Ramos (cell line): ENCODE data around the gene POLR2B.
"Not testable (repeated sequence)": the region's sequence is repeated elsewhere in the genome, so short reads cannot be mapped to it uniquely, and the experiment has no call there.

Experiments
- in situ Hi-C: fragments of 300-500 bp; cut with MboI; formaldehyde crosslinking; loops from one replicate; pipeline ENCODE4 v1.14.3; 2022; ENCODE audit warnings: low sequenced_read_pairs; ENCODE audit not compliant: unreplicated experiment

POLR2B gene

DNA sequence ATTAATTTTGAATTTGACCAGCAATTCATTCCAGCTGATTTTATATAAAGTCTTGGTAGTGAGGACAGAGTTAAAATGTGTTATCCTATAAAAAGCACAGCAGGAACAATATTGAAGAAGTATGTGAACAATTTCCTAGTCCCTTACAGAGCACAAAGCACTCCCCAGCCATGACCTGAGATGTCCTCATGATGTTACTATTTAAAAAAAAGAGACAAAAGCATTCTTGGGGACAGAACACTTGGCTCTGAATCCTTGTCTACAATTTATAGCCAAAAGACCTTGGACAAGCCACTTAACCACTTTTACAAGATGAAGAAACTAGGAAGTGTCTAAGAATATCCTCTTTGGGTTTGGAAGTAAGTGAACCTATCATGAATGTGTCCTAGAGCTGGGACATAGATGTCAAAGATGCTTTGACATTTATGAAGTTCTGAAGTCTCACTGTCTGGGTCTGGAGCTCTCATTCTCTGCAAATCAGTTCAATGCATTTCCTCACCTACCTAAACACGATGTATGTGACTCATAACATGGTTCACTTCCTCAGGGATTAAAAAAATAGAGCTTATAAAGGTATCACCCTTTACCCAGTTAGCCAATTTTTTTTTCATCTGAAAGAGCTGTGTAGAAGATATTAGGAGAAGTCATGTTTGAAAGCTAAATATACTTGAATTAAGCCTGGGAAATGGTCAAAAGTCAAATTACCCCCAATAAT, 70.1 kb downstream of the POLR2B start:
- in situ Hi-C loops = no loop called here

DNA sequence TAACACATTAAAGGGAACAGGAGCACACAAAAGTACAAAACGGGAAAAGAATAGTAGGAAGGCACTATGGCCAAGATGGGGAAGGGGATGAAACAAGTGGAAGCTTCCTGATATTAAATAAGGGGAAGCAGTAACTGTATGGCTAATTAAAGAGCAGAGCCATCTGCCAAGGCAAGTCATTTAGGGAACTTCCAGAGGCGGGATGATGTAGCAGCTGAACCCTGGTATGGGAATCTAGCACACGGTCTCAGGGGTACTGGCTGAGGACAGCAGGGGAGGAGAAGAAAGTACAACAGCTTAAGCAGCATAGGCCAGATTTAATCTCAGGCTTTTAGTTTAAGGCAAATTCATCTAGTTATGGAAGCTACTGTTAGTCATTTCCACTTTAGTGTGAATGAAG, 72.4 kb downstream of the POLR2B start:
- in situ Hi-C loops = no loop called here

DNA sequence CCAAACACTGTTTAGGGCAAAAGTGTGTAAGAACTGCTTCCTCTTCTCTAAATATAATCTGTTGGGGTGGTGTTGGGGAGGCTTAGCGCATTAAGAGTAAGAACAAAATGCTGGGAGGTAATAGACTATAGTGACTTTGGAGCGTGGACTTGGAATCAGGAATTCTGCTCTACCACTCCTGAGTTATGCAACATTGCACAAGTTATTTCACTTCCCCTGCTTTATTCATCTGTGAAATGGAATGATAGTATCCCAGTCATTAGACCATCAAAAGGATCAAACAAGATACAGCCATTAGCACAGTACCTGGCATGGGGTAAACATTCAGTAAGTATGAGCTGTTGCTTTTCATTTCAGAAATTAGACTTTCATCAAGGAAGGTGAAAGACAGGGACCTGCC, 72.8 kb downstream of the POLR2B start:
- in situ Hi-C loops = no loop called here

DNA sequence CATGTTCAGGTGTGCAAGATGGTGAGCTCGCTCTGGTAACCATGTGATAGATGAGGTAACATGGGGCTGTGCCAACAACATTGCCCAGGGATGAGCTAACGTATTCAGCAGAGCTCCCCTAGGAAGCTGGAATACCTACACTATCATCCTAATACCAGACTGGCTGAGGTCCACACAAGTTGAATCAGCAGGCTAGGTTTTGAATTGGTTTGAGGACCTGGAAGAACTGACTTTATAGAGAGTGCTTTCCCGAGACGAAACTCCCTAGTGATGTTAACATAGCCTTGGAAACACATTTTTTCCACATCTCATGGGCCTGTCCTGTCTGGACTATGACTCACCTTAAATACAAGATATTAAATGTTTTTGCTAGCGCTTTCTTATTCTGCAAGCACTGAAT, 74.8 kb downstream of the POLR2B start:
- in situ Hi-C loops = no loop called here

DNA sequence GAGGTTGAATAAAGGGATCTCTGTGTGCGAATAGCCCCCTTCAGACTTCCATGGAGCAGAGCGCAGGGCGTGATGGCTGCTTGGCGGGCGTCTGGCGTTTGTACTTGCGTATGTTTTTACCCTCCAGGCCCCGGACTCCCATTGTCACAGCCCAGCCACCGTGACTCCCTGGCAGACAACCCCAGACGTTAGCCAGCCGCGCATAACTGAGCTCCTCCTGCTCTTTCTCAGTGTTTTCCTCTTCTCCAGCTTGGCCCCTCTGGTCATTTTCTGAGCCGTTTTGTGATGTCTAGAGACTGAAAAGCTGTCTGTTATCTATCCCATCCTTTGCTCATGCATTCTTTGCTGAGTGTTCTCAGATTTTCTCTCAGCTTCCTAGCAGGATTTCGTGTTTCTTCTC, 77.2 kb downstream of the POLR2B start:
- in situ Hi-C loops = no loop called here

DNA sequence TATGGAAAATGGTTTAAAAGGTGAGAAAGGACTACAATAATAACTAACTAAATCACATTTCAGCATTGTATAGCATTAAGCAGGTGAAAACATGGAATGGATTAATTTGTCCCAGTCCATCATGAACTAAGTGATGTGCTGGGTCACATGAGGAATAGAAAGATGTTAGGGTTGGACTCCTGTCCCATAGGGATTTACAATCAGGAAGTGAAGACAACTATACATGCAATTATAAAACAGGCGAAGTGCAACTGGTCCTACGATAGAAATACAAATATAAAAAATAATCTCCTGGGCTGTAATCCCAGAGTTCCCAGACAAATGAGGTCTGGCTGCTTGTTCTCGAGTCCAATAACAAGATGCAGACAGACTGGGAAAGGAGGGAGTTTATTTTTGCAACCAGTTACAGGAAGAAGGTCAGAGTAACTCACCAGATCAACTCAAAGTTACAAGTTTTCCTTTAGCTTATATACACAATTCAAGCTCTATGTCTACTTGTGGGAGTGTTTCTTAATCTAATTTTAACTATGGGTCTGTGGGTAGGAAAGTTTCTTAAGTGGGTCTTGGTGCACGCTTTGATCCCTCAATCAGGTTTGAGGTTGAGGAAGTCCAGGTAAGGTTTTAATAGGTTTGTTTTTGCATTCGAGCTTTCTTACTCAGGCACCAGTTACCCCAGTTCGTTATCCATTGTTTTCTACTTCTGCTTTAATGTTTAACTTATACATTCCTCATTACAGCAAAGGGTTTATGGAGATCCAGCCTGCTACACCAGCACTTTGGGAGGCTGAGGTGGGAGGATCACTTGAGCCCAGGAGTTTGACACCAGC, 81.4 kb downstream of the POLR2B start:
- in situ Hi-C loops = no loop called here

DNA sequence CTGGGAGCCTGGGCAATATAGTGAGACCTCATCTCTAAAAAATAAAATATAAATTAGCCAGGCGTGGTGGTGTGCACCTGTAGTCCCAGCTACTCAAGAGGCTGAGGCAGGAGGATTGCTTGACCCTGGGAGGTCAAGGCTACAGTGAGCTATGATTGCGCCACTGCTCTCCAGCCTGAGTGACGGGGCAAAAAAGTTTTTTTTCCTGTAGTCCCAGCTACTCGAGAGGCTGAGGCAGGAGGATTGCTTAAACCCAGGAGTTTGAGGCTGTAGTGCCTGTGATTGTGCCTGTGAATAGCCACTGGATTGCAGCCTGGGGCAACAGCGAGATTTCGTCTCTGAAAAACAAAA, 82.0 kb downstream of the POLR2B start:
- in situ Hi-C loops = not testable (repeated sequence)

DNA sequence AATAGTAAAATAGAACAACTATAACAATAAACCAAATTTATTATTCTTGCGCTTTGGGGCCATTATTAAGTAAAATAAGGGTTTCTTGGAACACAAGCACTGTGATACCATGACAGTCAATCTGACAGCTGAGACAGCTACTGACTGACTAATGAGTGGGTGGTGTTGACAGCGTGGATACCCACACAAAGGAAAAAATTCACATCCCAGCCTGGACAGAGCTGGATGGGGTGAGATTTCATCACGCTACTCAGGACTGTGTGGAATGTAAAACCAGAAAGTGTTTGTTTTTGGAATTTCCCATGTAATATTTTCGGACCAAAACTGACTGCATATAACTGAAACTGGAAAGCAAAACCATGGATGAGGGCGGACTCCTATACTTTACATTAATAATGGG, 82.7 kb downstream of the POLR2B start:
- in situ Hi-C loops = no loop called here

DNA sequence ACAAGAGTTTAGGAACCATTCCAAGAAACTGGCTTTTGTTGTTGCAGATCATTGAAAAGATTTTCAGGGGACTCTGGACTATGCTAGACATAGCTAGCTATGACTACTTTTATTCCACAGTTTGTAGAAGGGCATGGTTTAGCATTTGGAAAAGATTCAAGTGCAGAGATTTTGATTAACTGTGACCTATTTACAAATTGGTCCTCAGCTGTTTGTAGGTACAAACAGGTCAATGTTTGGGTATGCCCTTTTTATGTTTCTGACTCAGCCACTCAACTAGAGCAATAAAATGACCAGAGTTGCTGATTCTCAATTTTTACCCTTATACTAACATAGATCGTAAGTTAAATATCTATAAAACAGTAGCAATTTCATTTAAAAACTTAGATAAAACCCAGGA, 84.8 kb downstream of the POLR2B start:
- in situ Hi-C loops = no loop called here

DNA sequence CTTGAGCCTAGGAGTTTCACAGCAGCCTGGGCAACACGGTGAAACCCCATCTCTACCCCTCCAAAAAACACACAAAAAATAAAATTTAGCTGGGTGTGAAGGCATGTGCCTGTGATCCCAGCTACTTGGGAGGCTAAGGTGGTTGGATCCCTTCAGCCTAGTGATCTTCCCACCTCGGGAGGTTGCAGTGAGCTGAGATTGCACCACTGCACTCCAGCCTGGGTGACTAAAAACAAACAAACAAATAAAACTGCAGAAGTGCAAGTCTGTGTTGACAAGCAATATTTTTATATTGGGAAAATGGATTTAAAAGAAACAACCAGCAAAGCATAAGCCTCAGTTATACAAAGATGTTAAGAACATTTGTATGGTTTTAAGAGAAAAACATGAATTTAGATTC, 85.4 kb downstream of the POLR2B start:
- in situ Hi-C loops = no loop called here

DNA sequence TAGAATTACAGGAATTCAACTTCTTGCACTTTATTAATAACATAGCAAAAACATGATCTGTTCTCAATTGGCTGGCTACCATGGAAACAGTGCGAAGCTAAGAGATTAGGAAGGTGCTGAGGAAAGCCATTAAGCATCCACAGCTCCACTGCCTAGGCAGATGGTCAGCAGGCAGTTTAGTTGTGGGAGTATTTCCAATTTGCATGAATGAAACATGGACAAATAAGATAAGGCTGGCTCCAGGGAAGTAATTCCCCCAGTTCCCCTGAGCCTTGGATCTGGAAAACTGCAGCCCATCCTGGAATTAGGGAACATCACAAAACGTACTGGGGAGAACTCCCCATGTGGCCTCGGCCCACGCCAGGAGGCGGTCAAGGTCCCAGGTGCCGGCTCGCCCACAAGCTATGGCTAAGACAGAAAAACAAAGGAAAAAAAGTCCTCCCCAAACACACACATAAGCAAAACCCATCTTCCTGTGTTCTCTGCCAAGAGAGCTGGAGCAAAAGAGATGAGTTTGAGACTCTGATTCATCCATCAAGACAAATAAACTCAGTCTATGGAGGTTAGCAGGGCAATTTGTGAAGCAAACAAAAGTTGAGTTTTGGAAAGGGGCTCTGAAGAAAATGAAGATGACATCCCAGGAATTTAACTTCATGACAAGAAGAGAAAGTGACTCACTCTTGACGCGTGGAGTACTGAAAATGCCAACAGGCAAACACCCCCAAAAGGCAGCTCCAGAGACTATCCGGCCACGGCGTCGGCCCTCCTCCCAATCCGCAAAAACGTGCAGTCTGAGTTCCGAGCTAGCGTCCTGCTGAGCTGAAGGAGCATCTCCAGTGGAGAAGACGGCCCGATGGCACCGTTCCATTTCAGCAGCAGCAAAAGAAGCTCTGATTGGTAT, 86.4 kb downstream of the POLR2B start:
- in situ Hi-C loops = no loop called here

DNA sequence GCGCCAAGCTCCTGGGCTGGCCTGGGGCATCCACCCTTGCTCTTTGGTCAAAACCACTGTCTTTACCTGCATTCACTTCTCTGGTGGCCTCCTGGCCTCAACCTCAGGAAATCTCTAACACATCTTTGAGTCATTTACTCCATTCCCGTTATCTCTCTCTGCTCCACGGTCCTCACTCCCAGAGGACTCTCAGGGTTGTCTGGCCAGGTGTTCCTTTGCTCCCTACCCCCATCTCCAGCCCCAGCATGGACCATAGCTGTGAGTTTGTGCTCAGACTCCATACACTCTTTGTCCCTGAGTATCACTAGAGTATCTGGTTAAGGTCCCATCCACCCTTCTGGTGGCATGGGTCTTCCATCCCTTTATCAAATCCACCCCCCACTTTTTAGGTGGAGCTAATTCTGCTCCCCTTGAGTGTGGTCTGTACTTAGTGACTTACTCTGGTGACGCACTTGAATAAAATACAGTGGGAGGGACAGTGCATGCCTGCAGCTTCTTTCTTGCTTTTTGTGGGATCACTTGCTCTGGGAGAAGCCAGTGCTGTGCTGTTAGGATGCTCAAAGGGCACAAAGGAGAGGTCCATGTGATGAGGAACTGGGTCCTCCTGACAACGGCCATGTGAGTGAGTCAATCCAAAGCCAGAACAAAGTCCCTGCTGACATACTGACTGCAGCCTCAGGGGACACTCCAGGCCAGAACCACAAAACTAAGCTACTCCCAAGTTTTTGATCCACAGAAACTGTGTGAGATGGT, 87.2 kb downstream of the POLR2B start:
- in situ Hi-C loops = no loop called here

DNA sequence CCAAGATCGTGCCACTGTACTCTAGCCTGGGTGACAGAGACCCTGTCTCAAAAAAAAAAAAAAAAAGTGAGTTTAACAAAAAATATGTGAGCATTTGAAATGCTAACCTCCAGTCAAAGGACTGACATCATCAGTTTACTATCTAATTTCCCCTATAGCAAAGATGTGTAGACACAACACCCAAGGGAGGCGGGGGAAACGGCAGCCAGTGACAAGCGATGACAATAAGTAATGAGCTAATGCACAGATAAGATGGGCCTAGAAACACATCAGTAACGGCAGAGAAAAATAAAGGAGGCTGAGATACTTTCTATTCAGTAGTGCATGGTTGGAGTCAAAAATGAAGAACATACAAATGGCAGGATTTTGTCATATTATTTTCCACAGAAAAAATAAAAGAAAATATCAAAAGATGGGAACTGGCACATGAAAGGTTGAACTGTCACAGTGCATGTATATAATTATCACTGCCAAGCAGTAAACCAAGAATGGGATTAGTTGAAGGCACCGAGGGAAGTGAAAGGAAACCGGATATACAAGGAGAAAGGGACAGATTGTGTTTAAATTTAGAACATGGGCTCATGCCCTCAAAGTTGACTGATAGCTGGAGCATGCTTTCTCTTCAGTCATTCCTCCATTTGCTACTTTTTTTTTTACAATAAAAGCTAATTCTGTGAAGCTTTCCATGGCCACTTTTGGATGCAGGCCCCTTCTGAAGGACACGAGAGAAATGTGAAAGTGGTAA, 89.7 kb downstream of the POLR2B start:
- in situ Hi-C loops = no loop called here

DNA sequence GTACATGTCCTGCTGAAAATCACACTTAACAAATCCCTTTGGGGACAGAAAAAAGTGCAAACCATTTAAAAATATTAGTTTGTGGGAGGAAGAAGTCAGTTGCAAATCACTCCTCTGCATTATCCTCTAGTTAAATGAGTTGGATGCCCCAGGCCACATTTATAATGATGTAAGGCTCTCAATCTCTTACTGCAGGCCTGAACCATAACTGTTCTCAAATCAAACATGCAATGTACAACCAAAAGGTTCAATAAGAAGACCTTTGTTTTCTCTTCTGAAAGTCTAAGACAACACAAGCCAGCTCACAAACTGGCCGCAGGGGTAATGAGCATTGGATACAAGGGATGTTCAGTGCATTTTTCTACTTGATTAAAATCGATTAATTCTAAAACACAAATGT, 91.8 kb downstream of the POLR2B start:
- in situ Hi-C loops = no loop called here

DNA sequence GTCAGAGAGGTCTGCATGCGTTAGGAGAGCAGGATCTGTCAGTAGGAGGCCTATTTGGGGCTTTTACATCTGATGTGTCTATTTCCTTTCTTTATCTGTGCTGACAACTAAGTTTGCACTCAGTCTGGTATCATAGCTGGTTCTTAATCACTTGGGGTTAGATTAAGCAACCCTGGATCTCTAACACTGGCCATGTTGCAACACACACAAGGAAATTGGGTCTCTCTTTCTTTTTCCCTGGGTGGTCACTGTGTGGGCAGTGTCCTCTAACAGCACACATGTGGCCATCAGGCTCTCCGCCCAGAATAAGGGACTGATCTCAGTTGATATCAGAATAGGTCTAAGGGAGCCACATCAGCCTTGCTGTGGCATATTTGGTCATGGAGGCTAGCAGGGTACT, 92.6 kb downstream of the POLR2B start:
- in situ Hi-C loops = no loop called here

DNA sequence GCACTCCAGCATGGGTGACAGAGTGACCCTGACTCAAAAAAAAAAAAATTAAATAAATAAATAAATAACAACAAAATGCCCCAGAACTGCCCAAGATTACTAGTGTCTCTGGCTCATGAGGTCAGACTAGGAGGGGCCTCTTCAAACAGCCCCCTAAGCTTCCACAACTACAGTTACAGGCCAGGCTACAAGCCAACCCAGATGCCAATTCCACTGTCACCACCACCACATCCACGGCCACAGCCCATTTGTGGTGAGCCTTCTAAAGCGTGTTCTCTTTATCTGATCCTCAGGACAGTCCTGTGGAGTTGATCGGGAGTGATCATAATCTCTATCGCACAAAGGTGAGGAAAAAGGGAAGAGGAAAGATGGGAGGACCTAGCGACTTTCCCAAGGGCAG, 94.9 kb downstream of the POLR2B start:
- in situ Hi-C loops = no loop called here

DNA sequence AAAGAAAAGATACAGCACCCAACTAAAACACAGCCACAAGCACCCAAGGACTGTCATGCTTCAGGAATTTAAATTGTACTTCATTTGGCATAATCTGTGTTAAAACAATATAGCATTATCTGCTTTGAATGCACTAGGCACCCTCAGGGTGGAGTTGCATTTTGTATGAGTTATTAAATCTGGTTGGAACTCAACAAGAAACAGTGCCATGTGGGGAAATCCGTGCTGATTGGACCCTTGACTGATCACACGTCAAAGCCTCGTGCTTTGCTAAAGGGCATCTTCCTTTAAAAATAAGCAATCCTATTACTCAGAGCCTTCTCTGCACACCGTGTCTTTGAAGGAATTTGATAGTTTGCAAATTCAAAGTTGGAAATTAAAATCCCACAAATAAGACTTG, 96.0 kb downstream of the POLR2B start:
- in situ Hi-C loops = no loop called here

DNA sequence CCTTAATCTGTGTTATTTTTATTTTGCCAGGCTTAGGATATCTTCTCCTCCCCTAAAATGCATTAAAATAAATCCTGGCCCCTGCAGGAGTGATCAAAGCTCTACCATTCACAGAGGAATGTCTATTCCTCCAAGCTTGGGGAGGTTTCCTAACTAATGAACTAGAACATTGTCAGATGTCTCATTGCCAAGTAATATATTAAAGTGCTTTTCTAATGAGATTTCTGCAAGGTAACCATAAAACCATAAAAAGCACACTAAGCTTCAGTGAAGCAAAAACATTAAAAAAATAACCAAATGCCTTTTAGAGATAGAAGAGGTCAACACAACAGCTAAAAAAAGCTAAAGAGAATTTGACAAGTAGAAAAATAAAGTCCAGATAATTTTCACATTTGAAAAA, 96.7 kb downstream of the POLR2B start:
- in situ Hi-C loops = no loop called here

DNA sequence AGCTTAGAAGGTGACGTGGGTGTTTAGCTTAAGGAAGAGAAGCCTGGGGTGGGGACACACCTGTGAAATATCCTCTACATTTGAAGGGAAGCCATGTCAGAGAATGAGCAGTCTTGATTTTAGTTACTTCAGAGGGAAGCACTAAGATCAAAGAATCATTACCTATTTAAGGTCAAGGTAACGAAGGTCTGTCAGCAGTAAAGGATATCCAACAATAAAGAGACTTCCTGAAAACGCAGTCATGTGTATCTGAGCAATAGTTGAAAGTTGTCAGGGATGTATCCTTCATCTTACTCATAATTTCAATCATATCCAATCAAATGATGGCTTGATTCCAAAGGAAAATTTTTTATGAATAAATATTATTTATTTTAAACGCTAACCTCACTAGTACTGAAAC, 98.0 kb downstream of the POLR2B start:
- in situ Hi-C loops = no loop called here
